NCI-H2029 (cell line): ENCODE measurements around the gene FHIT.
A peak's percentile ranks its signal among the peaks of the same experiment; 100 is the strongest.

Experiments
- DNase-seq: peaks from one replicate; lab custom pipeline; 2025; lab: John Stamatoyannopoulos, UW

The FHIT gene

GRCh38 chr3:60107275-60107674 lies 1144.0 kb downstream of the FHIT start:
- DNase-seq, result no peak

- DNase-seq, result no peak
Measured at GRCh38 chr3:60102154-60102553, 1149.1 kb downstream of the FHIT start.

GRCh38 chr3:60101621-60102020 lies 1149.6 kb downstream of the FHIT start:
- DNase-seq, result no peak

GRCh38 chr3:60096403-60096802 lies 1154.8 kb downstream of the FHIT start:
- DNase-seq, result no peak

GRCh38 chr3:60095930-60096329 lies 1155.3 kb downstream of the FHIT start:
- DNase-seq, result no peak

GRCh38 chr3:60095516-60095915 lies 1155.7 kb downstream of the FHIT start:
- no peak for DNase-seq

- peak; percentile 53 for DNase-seq
Measured at GRCh38 chr3:60094392-60094947, 1156.8 kb downstream of the FHIT start.

- DNase-seq, result no peak
Measured at GRCh38 chr3:60090548-60090947, 1160.7 kb downstream of the FHIT start.

- DNase-seq, result no peak
Measured at GRCh38 chr3:60086811-60087210, 1164.4 kb downstream of the FHIT start.

GRCh38 chr3:60085649-60086048 lies 1165.6 kb downstream of the FHIT start:
- DNase-seq, result no peak

GRCh38 chr3:60081381-60082095 lies 1169.7 kb downstream of the FHIT start:
- no peak for DNase-seq

- no peak for DNase-seq
Measured at GRCh38 chr3:60080648-60081047, 1170.6 kb downstream of the FHIT start.

- DNase-seq, result no peak
Measured at GRCh38 chr3:60079076-60079475, 1172.2 kb downstream of the FHIT start.

- no peak for DNase-seq
Measured at GRCh38 chr3:60076331-60076730, 1174.9 kb downstream of the FHIT start.

GRCh38 chr3:60073942-60074341 lies 1177.3 kb downstream of the FHIT start:
- DNase-seq, result no peak

- DNase-seq, result no peak
Measured at GRCh38 chr3:60073228-60073627, 1178.0 kb downstream of the FHIT start.

GRCh38 chr3:60070366-60070765 lies 1180.9 kb downstream of the FHIT start:
- DNase-seq, result no peak

- no peak for DNase-seq
Measured at GRCh38 chr3:60065227-60065868, 1185.9 kb downstream of the FHIT start.

- no peak for DNase-seq
Measured at GRCh38 chr3:60064210-60065178, 1186.8 kb downstream of the FHIT start.

GRCh38 chr3:60056404-60056803 lies 1194.8 kb downstream of the FHIT start:
- DNase-seq, result no peak

- no peak for DNase-seq
Measured at GRCh38 chr3:60055765-60056164, 1195.5 kb downstream of the FHIT start.

GRCh38 chr3:60053526-60054265 lies 1197.6 kb downstream of the FHIT start:
- no peak for DNase-seq
